Common myeloid progenitor, CD34-positive (primary cell): ENCODE measurements around the gene SLC8A3.
A peak's percentile ranks its signal among the peaks of the same experiment; 100 is the strongest.

Source experiments
- CTCF ChIA-PET: fragments of 350-600 bp; sonication (Branson Sonifier 250); formaldehyde crosslinking; loops from one replicate; lab custom pipeline; 2021; ENCODE audit warnings: antibody characterized with exemption; lab: Charles Lee
- POLR2A ChIA-PET: fragments of 350-600 bp; sonication (Branson Sonifier 250); formaldehyde crosslinking; loops from one replicate; lab custom pipeline; 2021; ENCODE audit warnings: antibody characterized with exemption; lab: Charles Lee
- DNase-seq, 3 donors: peaks; one replicate each; pipeline versions ENCODE4 v3.0.0 to v3.0.0-alpha.2; 2013
- H3K27ac ChIP-seq, 2 experiments: 1 replicate in 1 of 2; 2 replicates in 1 of 2; pipeline ENCODE4 v1.7.0; 2013; ENCODE audit warnings: inconsistent platforms in 2 of 2, low read length in 2 of 2, mild to moderate bottlenecking in 2 of 2, low read depth in 1 of 2, moderate library complexity in 1 of 2; ENCODE audit not compliant: severe bottlenecking in 2 of 2, insufficient read depth in 1 of 2, poor library complexity in 1 of 2
- H3K27me3 ChIP-seq, 5 experiments: replicated peaks in 2 of 5; 1 replicate in 3 of 5; 2 replicates in 2 of 5; pipeline versions ENCODE4 v1.6.1 to v1.7.0; 2013; ENCODE audit warnings: low read length in 4 of 5, mild to moderate bottlenecking in 2 of 5, moderate library complexity in 2 of 5, inconsistent platforms in 1 of 5; ENCODE audit not compliant: insufficient read depth in 5 of 5, control insufficient read depth in 4 of 5
- H3K36me3 ChIP-seq, 4 experiments: 1 replicate in 2 of 4; 2 replicates in 2 of 4; pipeline versions ENCODE4 v1.6.1 to v1.7.0; 2013; ENCODE audit warnings: low read length in 3 of 4, control low read depth in 1 of 4, mild to moderate bottlenecking in 1 of 4; ENCODE audit not compliant: control insufficient read depth in 4 of 4, insufficient read depth in 4 of 4
- H3K4me1 ChIP-seq, 4 experiments: 1 replicate in 3 of 4; 2 replicates in 1 of 4; pipeline versions ENCODE4 v1.6.1 to v1.7.1; 2013; ENCODE audit warnings: low read length in 3 of 4, mild to moderate bottlenecking in 3 of 4, control low read depth in 1 of 4, inconsistent platforms in 1 of 4, moderate library complexity in 1 of 4; ENCODE audit not compliant: control insufficient read depth in 4 of 4, insufficient read depth in 4 of 4; ENCODE audit errors: control extremely low read depth in 1 of 4
- H3K4me3 ChIP-seq, 7 experiments: 1 replicate in 4 of 7; 2 replicates in 3 of 7; pipeline versions ENCODE4 v1.5.1 to v1.7.0; 2013; ENCODE audit warnings: mild to moderate bottlenecking in 7 of 7, low read length in 6 of 7, moderate library complexity in 6 of 7, inconsistent platforms in 2 of 7, low read depth in 2 of 7, control low read depth in 1 of 7; ENCODE audit not compliant: insufficient read depth in 4 of 7, control insufficient read depth in 1 of 7; ENCODE audit errors: extremely low read depth in 1 of 7
- H3K9me3 ChIP-seq, 5 experiments: 1 replicate in 4 of 5; 2 replicates in 1 of 5; pipeline versions ENCODE4 v1.6.1 to v1.7.1; 2013; ENCODE audit warnings: low read length in 4 of 5, mild to moderate bottlenecking in 2 of 5, inconsistent platforms in 1 of 5, low read depth in 1 of 5, moderate library complexity in 1 of 5; ENCODE audit not compliant: control insufficient read depth in 4 of 5, insufficient read depth in 2 of 5; ENCODE audit errors: control extremely low read depth in 1 of 5
- WGBS: methylation state at CpG from one replicate; pipeline ENCODE4 v1.1.5; 2013; ENCODE audit not compliant: insufficient coverage; 5-methylcytosine and 5-hydroxymethylcytosine counted together

SLC8A3 gene

GRCh38 chr14:70018713-70019211 lies 170.0 kb downstream of the SLC8A3 start:
- ChIA-PET CTCF (interaction anchor here (1.3 to 3.8 kb wide), 3 partner anchors 10 to 201 kb away, joined by 3 to 20 read pairs (median 8); no protein-coding TSS in a partner anchor), POLR2A (no interaction called here)
- Histone ChIP-seq H3K27ac (no peak overlapping the region), H3K9me3 (no peaks in the 10 kb centered on the region), H3K27me3 (no peaks in the 10 kb centered on the region), H3K4me3 (peak overlapping the region in 6 of 7 experiments; percentile 8 to 73 (median 44)), H3K4me1 (peaks cover 0 to 46% (median 38%) of the 10 kb centered on the region in 4 experiments), H3K36me3 (no peaks in the 10 kb centered on the region)
- DNase-seq = peak; percentile 45 to 83 (median 77)
- WGBS = 5% methylated on average over 9 of the region's 9 CpGs

GRCh38 chr14:70018230-70018629 lies 170.5 kb downstream of the SLC8A3 start:
- POLR2A ChIA-PET = interaction anchor here (0.7 kb wide), 1 partner anchor 251 kb away, joined by 3 read pairs; the partner anchor contains the start of gene SRSF5
- no peaks in the 10 kb centered on the region for H3K27me3 ChIP-seq
- H3K27ac ChIP-seq = no peak overlapping the region
- H3K36me3 ChIP-seq = no peaks in the 10 kb centered on the region
- H3K4me1 ChIP-seq = peaks cover 0 to 46% (median 38%) of the 10 kb centered on the region in 4 experiments
- no peaks in the 10 kb centered on the region for H3K9me3 ChIP-seq
- CTCF ChIA-PET = interaction anchor here (2.2 to 3.8 kb wide), 2 partner anchors 11 to 200 kb away, joined by 12 to 20 read pairs; no protein-coding TSS in a partner anchor
- H3K4me3 ChIP-seq = peak overlapping the region in 3 of 7 experiments; percentile 42 to 73 (median 54)
- DNase-seq = no peak
- WGBS = 78% methylated on average over 1 of the region's 2 CpGs

- POLR2A ChIA-PET = no interaction called here
- DNase-seq = no peak
- H3K27me3 ChIP-seq = no peaks in the 10 kb centered on the region
- 92% methylated on average over 4 of the region's 7 CpGs for WGBS
- CTCF ChIA-PET = interaction anchor here (1.0 to 1.3 kb wide), 2 partner anchors 13 to 14 kb away, joined by 3 read pairs; no protein-coding TSS in a partner anchor
- no peaks in the 10 kb centered on the region for H3K9me3 ChIP-seq
- H3K36me3 ChIP-seq = no peaks in the 10 kb centered on the region
- peaks cover 0 to 23% (median 16%) of the 10 kb centered on the region in 4 experiments for H3K4me1 ChIP-seq
- no peak overlapping the region for H3K4me3 ChIP-seq
- no peak overlapping the region for H3K27ac ChIP-seq
These were observed 174.2 kb downstream of the SLC8A3 start for GRCh38 chr14:70014406-70015095.

GRCh38 chr14:70013271-70013873 lies 175.4 kb downstream of the SLC8A3 start:
- no peak overlapping the region for H3K27ac ChIP-seq
- H3K4me3 ChIP-seq = no peak overlapping the region
- peaks cover 0 to 17% (median 8%) of the 10 kb centered on the region in 4 experiments for H3K4me1 ChIP-seq
- POLR2A ChIA-PET = no interaction called here
- peak; percentile 25 to 47 (median 41) for DNase-seq
- WGBS = 78% methylated on average over 1 of the region's 2 CpGs
- H3K27me3 ChIP-seq = no peaks in the 10 kb centered on the region
- H3K36me3 ChIP-seq = no peaks in the 10 kb centered on the region
- CTCF ChIA-PET = interaction anchor here (1.0 to 2.0 kb wide), 4 partner anchors 12 to 192 kb away, joined by 3 to 6 read pairs (median 3); no protein-coding TSS in a partner anchor
- H3K9me3 ChIP-seq = no peaks in the 10 kb centered on the region

- no peak for DNase-seq
- 100% methylated on average over 5 of the region's 7 CpGs for WGBS
- ChIA-PET CTCF (interaction anchor here (1.4 to 2.0 kb wide), 3 partner anchors 16 to 190 kb away, joined by 3 to 6 read pairs (median 6); no protein-coding TSS in a partner anchor), POLR2A (no interaction called here)
- H3K27ac ChIP-seq = no peak overlapping the region
- H3K27me3 ChIP-seq = no peaks in the 10 kb centered on the region
- H3K4me3 ChIP-seq = no peak overlapping the region
- H3K4me1 ChIP-seq = peaks cover 0 to 8% (median 3%) of the 10 kb centered on the region in 4 experiments
- H3K9me3 ChIP-seq = no peaks in the 10 kb centered on the region
- H3K36me3 ChIP-seq = no peaks in the 10 kb centered on the region
These were observed 177.0 kb downstream of the SLC8A3 start for GRCh38 chr14:70011708-70012107.

- no peak for DNase-seq
- Histone ChIP-seq H3K4me3 (no peak overlapping the region), H3K9me3 (no peaks in the 10 kb centered on the region), H3K27ac (no peak overlapping the region), H3K27me3 (no peaks in the 10 kb centered on the region), H3K4me1 (peaks cover 0 to 8% (median 3%) of the 10 kb centered on the region in 4 experiments), H3K36me3 (no peaks in the 10 kb centered on the region)
- CTCF ChIA-PET = interaction anchor here (1.4 to 1.6 kb wide), 2 partner anchors 17 to 50 kb away, joined by 3 to 6 read pairs; no protein-coding TSS in a partner anchor
- 98% methylated on average over 5 of the region's 6 CpGs for WGBS
- POLR2A ChIA-PET = no interaction called here
These were observed 177.7 kb downstream of the SLC8A3 start for GRCh38 chr14:70011098-70011497.
